Measurements from ENCODE around the gene DISC1.
A peak's percentile ranks its signal among the peaks of the same experiment; 100 is the strongest.

The DISC1 gene

GRCh38 chr1:231918239-231919015, 291.8 kb downstream of the DISC1 start:
- DNase-seq, result peak; percentile 64

GRCh38 chr1:231919239-231919885, 292.8 kb downstream of the DISC1 start:
- DNase-seq, result no peak

DNA sequence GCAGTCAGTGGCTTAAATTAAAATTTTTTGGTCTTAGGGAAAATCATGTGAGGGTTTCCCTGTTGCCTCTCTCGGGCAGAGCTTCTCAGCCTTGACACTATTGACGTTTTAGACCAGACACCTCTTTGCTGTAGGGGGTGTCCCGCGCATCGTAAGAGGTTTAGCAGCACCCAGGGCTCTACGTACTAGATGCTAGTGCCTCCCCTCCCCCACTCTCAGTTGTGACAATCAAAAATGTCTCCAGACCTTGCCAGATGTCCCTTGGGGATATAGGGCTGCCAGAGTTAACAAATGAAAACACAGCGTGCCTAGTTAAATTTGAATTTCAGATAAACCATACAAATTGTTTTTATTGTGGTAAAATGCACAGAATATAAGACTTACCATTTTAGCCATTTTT, 293.3 kb downstream of the DISC1 start:
- no peak for DNase-seq

GRCh38 chr1:231921646-231922345, 295.2 kb downstream of the DISC1 start:
- peak; percentile 58 for DNase-seq

DNA sequence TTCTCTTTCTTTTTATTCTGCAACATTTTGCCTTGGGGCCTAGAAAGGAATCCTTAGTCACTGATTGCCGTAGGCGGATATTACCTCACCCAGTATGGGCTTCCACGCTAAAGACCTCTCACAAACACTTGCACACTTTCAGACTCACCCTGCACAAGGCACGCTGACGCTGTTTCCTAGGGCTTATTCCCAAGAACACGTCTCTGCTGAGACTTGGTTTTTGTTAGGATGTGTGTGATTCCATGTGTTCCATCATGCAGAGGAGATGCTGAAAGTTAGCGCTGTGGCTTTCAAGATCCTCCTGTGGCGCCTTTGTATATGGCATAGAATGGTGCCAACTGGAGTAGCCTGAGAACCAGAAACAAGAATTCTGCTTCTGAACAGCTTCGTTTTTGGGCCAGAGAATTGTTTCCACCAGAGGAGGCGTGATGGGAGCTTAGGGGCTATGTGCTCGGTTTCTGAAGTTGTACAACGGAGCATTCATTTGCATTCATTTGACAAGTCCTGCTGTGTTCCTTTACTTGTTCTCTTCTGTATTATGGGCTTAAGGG, 297.0 kb downstream of the DISC1 start:
- no peak for DNase-seq

DNA sequence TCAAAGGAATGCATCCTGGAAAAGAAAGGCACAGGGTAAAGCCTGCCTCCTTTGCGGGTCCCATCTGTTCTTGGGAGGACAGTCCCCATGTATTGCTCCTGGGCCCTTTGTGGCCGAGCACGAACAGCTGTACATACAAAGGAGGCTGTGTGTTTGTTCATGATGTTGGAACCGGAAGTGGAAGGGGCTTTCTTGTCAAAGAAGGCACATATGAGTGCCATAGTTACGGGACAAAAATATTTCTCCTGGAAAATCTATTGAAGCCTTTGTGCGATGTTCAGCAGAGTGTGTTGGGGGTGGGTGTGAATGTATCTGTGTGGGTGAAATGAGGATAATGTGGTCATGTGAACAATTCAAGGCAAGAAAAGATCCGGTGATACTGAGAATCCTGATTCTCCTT, 297.6 kb downstream of the DISC1 start:
- DNase-seq, result no peak

- DNase-seq, result no peak
These were observed 299.3 kb downstream of the DISC1 start for GRCh38 chr1:231925864-231926263.

DNA sequence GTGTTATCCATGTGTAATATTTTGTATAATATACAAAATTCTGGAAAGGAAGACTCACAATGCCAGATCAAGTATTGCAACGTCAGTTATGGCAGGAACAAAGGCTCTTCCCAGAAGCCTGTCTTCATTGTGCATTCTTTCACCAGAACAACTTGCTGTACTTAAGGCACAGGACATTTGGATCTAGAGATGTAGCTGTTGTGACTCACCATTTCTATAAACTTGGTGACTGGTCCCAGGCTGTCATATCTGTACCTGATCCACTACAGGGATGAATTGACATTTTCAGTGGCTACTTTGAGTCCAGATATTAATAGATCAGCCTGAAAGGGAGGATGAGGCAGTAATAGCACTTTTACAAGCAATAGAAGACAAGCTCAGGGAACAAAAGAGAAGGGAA, 299.8 kb downstream of the DISC1 start:
- DNase-seq, result no peak

DNA sequence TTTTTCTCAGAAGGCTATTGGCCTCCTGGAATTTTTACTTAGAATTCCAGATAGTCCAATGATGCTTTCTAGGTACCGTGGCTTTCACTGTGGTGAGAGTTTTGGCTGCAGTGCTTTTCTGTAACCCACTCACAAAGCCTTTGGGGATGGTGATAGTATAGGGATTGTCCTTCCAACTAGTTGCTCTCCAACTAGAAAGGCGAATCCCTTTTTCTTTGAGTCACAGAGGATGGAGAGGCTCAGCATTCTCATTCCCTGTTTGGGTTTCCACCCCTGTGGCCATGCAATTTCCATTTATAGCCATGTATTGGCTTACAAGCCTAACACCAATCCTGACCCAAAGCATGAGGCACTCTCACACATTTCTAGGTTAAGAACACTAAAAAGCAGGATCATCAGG, 300.3 kb downstream of the DISC1 start:
- DNase-seq, result no peak

DNA sequence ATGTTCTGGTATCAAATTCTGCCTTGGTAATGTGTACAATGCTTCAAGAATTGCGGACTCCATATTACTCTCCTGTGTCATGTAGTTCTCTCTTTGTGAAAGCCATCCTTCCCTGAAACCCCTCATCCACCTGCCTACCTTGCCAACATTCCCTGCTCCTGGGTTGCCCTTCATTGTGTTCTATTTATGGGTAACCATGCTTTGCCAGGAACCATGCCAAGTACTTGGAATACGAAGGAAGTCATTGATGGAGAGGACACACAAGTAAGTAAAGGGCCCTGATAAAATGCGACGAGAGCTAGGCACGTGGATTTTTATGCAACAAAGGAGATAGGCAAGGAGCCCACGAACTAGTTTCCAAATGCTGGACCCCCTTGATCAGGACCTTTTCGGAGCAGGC, 300.8 kb downstream of the DISC1 start:
- no peak for DNase-seq

DNA sequence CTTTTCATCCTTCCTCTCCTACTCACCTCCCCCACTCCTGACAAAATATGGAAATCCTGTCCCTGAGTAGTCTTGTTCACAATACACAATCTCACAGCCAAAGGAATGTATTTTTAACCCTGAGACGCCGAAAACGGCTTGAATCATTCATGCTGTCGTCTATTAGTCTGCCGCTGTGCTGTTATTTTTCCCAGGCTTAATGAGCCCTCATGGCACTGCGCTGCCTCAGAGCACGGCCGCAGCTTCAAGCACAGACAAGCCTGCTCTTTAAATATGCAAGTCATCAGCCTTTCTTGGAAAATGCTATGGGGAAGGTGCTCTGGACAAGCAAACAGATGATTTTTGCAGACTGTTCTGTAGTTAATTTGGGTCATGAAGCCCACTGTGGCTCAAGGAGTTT, 302.7 kb downstream of the DISC1 start:
- DNase-seq, result peak; percentile 85

- no peak for DNase-seq
These were observed 303.8 kb downstream of the DISC1 start for GRCh38 chr1:231930257-231930947.

DNA sequence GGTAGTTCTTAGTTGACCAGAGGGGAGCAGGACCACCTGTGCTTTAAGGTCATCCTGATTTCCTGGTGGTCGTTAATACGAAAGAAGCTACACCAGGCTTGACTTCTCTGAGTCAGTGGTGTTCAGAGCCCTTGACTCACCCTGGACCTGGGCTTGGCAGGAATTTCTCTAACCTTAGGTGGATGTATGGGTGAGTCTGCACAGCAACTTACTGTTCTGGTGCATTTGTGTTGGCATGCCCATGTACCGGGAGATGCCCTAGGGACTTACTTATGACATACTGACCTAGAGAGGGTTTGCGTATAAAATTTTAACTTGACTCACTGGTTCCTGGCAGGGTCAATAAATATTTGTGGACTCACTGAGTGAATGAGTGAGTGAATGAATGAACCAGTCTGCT, 304.6 kb downstream of the DISC1 start:
- no peak for DNase-seq

DNA sequence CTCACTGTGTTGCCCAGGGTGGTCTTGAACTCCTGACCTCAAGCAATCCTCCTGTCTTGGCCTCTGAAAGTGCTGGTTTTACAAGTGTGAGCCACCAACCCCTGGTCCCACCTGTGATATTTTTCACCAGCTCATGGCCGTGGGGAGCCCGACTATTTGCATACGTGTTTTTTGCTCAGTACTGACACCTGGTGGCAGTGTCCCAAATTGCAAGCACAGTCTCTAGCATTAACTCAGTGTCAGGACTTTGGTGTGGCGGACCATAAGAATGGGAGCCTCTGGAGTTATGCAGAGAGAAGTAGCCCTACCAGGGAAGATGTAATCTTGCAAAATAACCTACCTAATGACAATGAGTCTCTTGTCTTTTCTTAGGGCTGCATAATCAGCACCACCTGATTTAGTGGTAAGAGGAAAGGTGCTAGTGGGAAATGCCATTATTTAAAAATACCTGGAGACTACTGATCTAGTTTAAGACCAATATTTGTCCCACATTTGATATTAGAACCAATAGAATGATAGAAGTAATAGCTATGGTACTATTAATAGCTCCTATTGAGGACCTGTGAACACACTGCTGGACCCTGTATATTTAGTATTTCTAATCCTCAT, 305.4 kb downstream of the DISC1 start:
- no peak for DNase-seq

DNA sequence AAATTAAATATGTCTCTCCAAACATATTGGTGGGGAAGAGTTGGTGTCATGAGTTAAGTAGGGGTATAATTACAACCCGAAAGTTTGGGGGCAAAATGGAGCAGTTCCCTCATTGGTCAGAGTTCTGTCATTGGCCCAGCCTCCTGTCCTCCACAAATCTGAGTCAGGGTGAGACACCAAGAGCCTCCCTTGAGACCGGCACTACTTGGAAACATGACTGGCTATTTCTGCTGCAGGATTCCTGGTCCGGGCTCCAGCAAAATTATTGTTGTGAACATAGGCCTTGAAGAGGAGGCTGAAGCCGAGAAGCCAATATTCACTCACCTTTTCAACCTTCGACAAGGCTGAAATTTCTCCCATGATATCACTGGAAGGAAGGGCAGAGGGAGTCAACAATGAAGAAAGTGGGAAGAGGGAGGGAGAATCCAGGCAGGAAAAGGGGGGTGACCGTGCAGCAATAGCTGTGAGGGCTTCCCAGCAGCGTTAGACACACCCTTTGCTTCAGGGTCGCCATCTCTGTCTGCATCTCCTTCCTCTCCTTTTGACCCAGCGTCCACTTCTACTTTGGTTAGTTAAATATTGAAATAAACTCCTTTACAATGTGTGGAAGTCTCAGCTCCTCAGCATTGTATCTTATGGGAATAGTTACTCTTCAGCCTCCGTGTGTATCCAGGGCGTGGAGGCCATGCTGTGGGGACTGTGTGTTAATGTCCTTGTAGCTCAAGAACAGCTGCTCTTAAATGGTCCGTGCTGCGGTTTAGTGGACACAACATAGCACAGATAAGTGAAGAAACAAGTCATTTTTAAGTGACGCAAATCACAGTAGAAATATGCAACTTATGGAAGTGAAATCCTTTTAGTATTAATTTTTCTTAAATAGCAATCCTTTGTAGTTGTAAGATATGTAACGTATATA, 307.4 kb downstream of the DISC1 start:
- DNase-seq, result no peak

DNA sequence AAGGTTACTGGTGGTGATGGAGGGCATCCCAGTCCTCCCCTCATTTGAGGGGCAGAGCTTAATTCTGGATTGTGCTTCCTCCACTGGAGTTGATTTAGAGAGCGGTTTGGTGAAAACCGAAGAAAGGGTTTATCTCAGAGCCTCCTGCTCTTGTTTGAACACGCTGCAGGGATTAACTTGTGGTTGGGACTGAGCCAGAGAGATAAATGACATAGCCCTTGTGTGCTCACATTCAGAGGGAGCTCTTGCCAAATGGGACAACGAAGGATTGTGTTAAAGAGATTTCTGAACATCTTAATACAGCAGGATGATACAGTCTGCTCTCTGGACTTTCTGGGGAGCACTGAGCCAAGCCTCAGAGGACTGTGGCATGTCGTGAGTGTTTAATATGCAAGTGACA, 308.2 kb downstream of the DISC1 start:
- peak; percentile 41 for DNase-seq

GRCh38 chr1:231935856-231936255, 309.3 kb downstream of the DISC1 start:
- DNase-seq, result no peak

- no peak for DNase-seq
These were observed 310.6 kb downstream of the DISC1 start for GRCh38 chr1:231936983-231937775.

DNA sequence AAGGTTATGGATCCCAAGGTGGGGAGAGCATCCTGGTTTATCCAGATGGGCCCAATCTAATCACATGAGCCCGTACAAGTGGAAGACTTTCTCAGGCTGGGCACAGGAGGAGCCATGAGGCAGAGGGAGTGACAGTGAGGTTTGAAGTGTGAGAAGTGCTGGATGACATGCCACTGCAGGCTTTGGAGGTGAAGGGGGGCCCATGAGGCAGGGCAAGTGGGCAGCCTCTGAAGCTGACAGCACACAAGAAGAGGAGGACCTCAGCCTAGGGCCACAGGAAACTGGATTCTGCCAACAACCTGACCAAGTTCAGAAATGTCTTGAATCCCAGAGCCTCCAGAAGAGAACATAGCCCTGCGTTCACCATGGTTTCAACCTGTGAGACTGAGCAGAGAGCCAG, 311.6 kb downstream of the DISC1 start:
- no peak for DNase-seq

DNA sequence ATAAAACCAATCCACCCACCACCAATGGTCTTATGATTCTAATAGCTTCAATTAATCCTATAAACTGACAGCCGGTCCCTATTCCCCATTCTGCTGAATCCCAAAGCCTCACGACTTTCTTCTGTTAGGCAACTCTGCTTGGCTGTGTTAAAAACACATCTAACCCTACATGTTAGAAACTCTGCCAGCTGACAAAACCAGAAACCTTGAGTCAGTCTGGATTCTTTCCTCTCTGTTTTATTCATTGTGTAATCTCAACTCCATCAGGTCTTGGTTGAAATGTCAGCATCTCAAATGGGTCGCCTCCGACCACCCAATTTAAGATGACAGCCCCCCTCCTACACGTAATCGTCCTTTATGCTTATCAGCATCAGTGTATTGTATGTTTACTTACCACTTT, 312.1 kb downstream of the DISC1 start:
- no peak for DNase-seq

GRCh38 chr1:231939118-231939517, 312.5 kb downstream of the DISC1 start:
- DNase-seq, result no peak

All from fibroblast of skin of right quadriceps (primary cell).